CD8-positive, alpha-beta memory T cell (primary cell): ENCODE data around the gene FER1L5. TPM values are rescaled to one million over a fixed set of nuclear protein-coding genes. Genes with fewer than 3 reads are reported as not detected.

Experiments used
- polyA plus RNA-seq: library from polyadenylated mRNA; unstranded; fragments of 300-500 nt; fragmentation: Illumina TruSeq; gene quantifications from one replicate; pipeline ENCODE4 v1.2.3, GENCODE V29; 2021
- total RNA-seq, 2 experiments: library from RNA; stranded (reverse); gene quantifications; one replicate each; pipeline ENCODE4 v1.2.3, GENCODE V29; 2021

Gene FER1L5
- total and polyA plus RNA-seq, 3 experiments from 2014 or later = not detected

Other genes with a start within 250 kb of the FER1L5 start
- under 1 TPM in 1 of 2 experiments, not detected in 1; 0.22 TPM for gene NEURL3, start 137.4 kb upstream of the FER1L5 start, total RNA-seq
- not detected for gene NEURL3, start 137.4 kb upstream of the FER1L5 start, polyA plus RNA-seq
- 100 to 1,000 TPM; 146 to 147 TPM for gene ARID5A, start 106.0 kb upstream of the FER1L5 start, total RNA-seq
- gene ARID5A, start 106.0 kb upstream of the FER1L5 start, polyA plus RNA-seq = 84.0 TPM
- gene KANSL3, start 4.5 kb upstream of the FER1L5 start, total RNA-seq = 10 to 100 TPM; 42.2 to 46.6 TPM
- gene KANSL3, start 4.5 kb upstream of the FER1L5 start, polyA plus RNA-seq = 18.3 TPM
- gene LMAN2L, start 97.3 kb downstream of the FER1L5 start, total RNA-seq = 1 to 10 TPM; 9.4 to 9.9 TPM
- gene LMAN2L, start 97.3 kb downstream of the FER1L5 start, polyA plus RNA-seq = 25.9 TPM
- gene CNNM4, start 118.1 kb downstream of the FER1L5 start, total RNA-seq = 1 to 10 TPM; 6.9 to 7.2 TPM
- gene CNNM4, start 118.1 kb downstream of the FER1L5 start, polyA plus RNA-seq = 4.1 TPM
- 10 to 100 TPM; 32.6 to 36.6 TPM for gene CNNM3, start 173.5 kb downstream of the FER1L5 start, total RNA-seq
- 13.0 TPM for gene CNNM3, start 173.5 kb downstream of the FER1L5 start, polyA plus RNA-seq
- gene ANKRD23, start 201.3 kb downstream of the FER1L5 start, total RNA-seq = 1 to 10 TPM; 3.8 to 3.9 TPM
- gene ANKRD23, start 201.3 kb downstream of the FER1L5 start, polyA plus RNA-seq = 0.47 TPM
- gene ANKRD39, start 215.3 kb downstream of the FER1L5 start, total RNA-seq = 10 to 100 TPM; 30.9 to 32.2 TPM
- gene ANKRD39, start 215.3 kb downstream of the FER1L5 start, polyA plus RNA-seq = 29.6 TPM
- 10 to 100 TPM; 16.6 to 18.7 TPM for gene SEMA4C, start 227.3 kb downstream of the FER1L5 start, total RNA-seq
- gene SEMA4C, start 227.3 kb downstream of the FER1L5 start, polyA plus RNA-seq = 7.1 TPM